K562 (cell line): Measurements from ENCODE around the gene SKIC8. TPM values are rescaled to one million over a fixed set of nuclear protein-coding genes. Genes with fewer than 3 reads are reported as not detected.

Experiments
- ATAC-seq: fragments of 200-7000 bp; cut with Tn5 transposase; 3 replicates; pipeline ENCODE4 v1.9.1; 2020; ENCODE audit warnings: moderate library complexity
- BruUV-seq: library from RNA; stranded (reverse); fragments of 400-500 nt; replicated peaks from 2 replicates; lab custom pipeline; 2021; lab: Mats Ljungman, UMichigan
- CTCF ChIA-PET: fragments of 300-600 bp; formaldehyde crosslinking; extraction: SDS; loops from one replicate; lab custom pipeline; 2021; ENCODE audit warnings: low intra/inter-chr PET ratio; lab: Yijun Ruan, JAX
- POLR2A ChIA-PET: fragments of 300-600, 350-650 bp; sonication (Branson Sonifier 250); formaldehyde crosslinking; extraction: SDS; loops from one replicate; lab custom pipeline; 2021; ENCODE audit warnings: antibody characterized with exemption, inconsistent platforms; lab: Yijun Ruan, JAX
- DNase-seq, 4 experiments: peaks; one replicate each; pipeline versions ENCODE4 v3.0.0 to v3.0.0-alpha.2; 2011 to 2018; ENCODE audit warnings: low spot score in 3 of 4, mixed read lengths in 3 of 4; ENCODE audit errors: extremely low read depth in 1 of 4
- FAIRE-seq: peaks from 2 replicates; lab custom pipeline; 2011; peaks lifted over from hg19 to GRCh38; lab: Jason Lieb, UNC
- H2AFZ ChIP-seq: 2 replicates; pipeline ENCODE4 v1.6.0; 2011; ENCODE audit warnings: low read depth, low read length, control low read depth, inconsistent platforms
- H3K27ac ChIP-seq: fragments of 200-600 bp; 3 replicates; pipeline ENCODE4 v1.8.0; 2011; ENCODE audit warnings: low read depth, mild to moderate bottlenecking, control low read depth, inconsistent platforms, low read length, moderate library complexity, mixed read lengths; ENCODE audit errors: extremely low read depth
- H3K27me3 ChIP-seq, 2 experiments: fragments of 300-600 bp in 1 of 2; 2 replicates in 1 of 2; 3 replicates in 1 of 2; pipeline versions ENCODE4 v1.6.0 to v1.8.0; 2011; ENCODE audit warnings: inconsistent platforms in 2 of 2, low read length in 2 of 2, mild to moderate bottlenecking in 1 of 2, mixed read lengths in 1 of 2, moderate library complexity in 1 of 2; ENCODE audit not compliant: control insufficient read depth in 2 of 2, insufficient read depth in 2 of 2
- H3K36me3 ChIP-seq: fragments of 300-600 bp; 3 replicates; pipeline ENCODE4 v1.8.0; 2011; ENCODE audit warnings: mild to moderate bottlenecking, low read length, inconsistent platforms; ENCODE audit not compliant: control insufficient read depth, insufficient read depth
- H3K4me1 ChIP-seq, 2 experiments: fragments of 200-600 bp in 1 of 2; replicated peaks in 1 of 2; 2 replicates in 1 of 2; 3 replicates in 1 of 2; pipeline versions ENCODE4 v1.5.1 to v1.8.0; 2011; ENCODE audit warnings: inconsistent platforms in 2 of 2, low read length in 2 of 2, mild to moderate bottlenecking in 1 of 2, mixed read lengths in 1 of 2, moderate library complexity in 1 of 2; ENCODE audit not compliant: control insufficient read depth in 2 of 2, insufficient read depth in 2 of 2
- H3K4me2 ChIP-seq: 2 replicates; pipeline ENCODE4 v1.6.1; 2011; ENCODE audit warnings: low read length, control low read depth, inconsistent platforms, mixed read lengths; ENCODE audit not compliant: insufficient read depth
- H3K4me3 ChIP-seq: fragments of 200-600 bp; sonication (generic), shearing (Covaris generic); 2 replicates; pipeline ENCODE4 v1.5.1; 2016; ENCODE audit warnings: control low read depth, inconsistent platforms
- H3K79me2 ChIP-seq: fragments of 200-600 bp; 3 replicates; pipeline ENCODE4 v1.8.0; 2011; ENCODE audit warnings: low read length, inconsistent platforms; ENCODE audit not compliant: control insufficient read depth, insufficient read depth
- H3K9ac ChIP-seq, 2 experiments: 2 replicates each; pipeline versions ENCODE4 v1.6.0 to v1.6.1; 2011; ENCODE audit warnings: low read depth in 2 of 2, low read length in 2 of 2, control low read depth in 1 of 2, inconsistent platforms in 1 of 2, mild to moderate bottlenecking in 1 of 2, mixed read lengths in 1 of 2; ENCODE audit not compliant: insufficient read depth in 1 of 2
- H3K9me1 ChIP-seq: one replicate; pipeline ENCODE4 v1.6.0; 2011; ENCODE audit warnings: inconsistent platforms, mild to moderate bottlenecking, low read length, moderate library complexity; ENCODE audit not compliant: control insufficient read depth, insufficient read depth
- H3K9me3 ChIP-seq: replicated peaks from 2 replicates; pipeline ENCODE4 v1.5.1; 2011; ENCODE audit warnings: low read depth, low read length, inconsistent platforms; ENCODE audit not compliant: control insufficient read depth, insufficient read depth
- H4K20me1 ChIP-seq: replicated peaks from 2 replicates; pipeline ENCODE4 v1.6.1; 2011; ENCODE audit warnings: low read length, inconsistent platforms, mixed read lengths; ENCODE audit not compliant: control insufficient read depth, insufficient read depth
- BHLHE40 ChIP-seq: IDR thresholded peaks from 2 replicates; pipeline ENCODE4 v1.6.1; 2011; ENCODE audit warnings: low read length, improper control_type of control experiment
- BRF1 ChIP-seq: IDR thresholded peaks from 3 replicates; pipeline ENCODE4 v1.6.1; 2011; ENCODE audit warnings: borderline replicate concordance, mild to moderate bottlenecking; ENCODE audit not compliant: insufficient read length; ENCODE audit errors: extremely low read depth
- CBFA2T3 ChIP-seq: fragments of 450-650 bp; IDR thresholded peaks from 2 replicates; pipeline ENCODE4 v1.6.1; 2017
- ESRRB ChIP-seq: fragments of 250-450 bp; sonication (Bioruptor Pico); IDR thresholded peaks from 2 replicates; pipeline ENCODE4 v1.5.0; 2020; ENCODE audit warnings: mild to moderate bottlenecking, moderate library complexity, borderline replicate concordance
- ETS2 ChIP-seq: IDR thresholded peaks from 2 replicates; pipeline ENCODE4 v1.6.1; 2016; ENCODE audit warnings: borderline replicate concordance, missing genetic modification characterization, mild to moderate bottlenecking, moderate library complexity, missing compliant biosample characterization; ENCODE audit not compliant: poor library complexity, severe bottlenecking
- ETV1 ChIP-seq: fragments of 450-650 bp; conservative IDR thresholded peaks from 2 replicates; pipeline ENCODE4 v1.6.1; 2016; ENCODE audit warnings: missing genetic modification characterization, control low read depth, low read depth, missing compliant biosample characterization
- ILK ChIP-seq: fragments of 450-650 bp; IDR thresholded peaks from 2 replicates; pipeline ENCODE4 v1.6.1; 2016; ENCODE audit warnings: missing genetic modification characterization, low read depth, mild to moderate bottlenecking, missing compliant biosample characterization, moderate library complexity, borderline replicate concordance
- KAT7 ChIP-seq: sonication (generic); formaldehyde crosslinking; IDR thresholded peaks from 2 replicates; pipeline ENCODE4 v1.8.0; 2022; ENCODE audit warnings: missing genetic modification reagents, mild to moderate bottlenecking, borderline replicate concordance
- MED1 ChIP-seq: sonication (generic); formaldehyde crosslinking; IDR thresholded peaks from 2 replicates; pipeline ENCODE4 v1.8.1; 2023; ENCODE audit warnings: missing genetic modification reagents, borderline replicate concordance
- RAD51 ChIP-seq: fragments of 450-650 bp; IDR thresholded peaks from 2 replicates; pipeline ENCODE4 v1.7.1; 2016; ENCODE audit warnings: low read depth, mild to moderate bottlenecking, borderline replicate concordance
- RB1 ChIP-seq: fragments of 450-650 bp; IDR thresholded peaks from 2 replicates; pipeline ENCODE4 v1.6.1; 2017; ENCODE audit warnings: low read depth, mild to moderate bottlenecking
- RFX1 ChIP-seq: fragments of 450-650 bp; IDR thresholded peaks from 2 replicates; pipeline ENCODE4 v1.6.1; 2016; ENCODE audit warnings: mild to moderate bottlenecking, moderate library complexity
- RFX5 ChIP-seq: IDR thresholded peaks from 2 replicates; pipeline ENCODE4 v1.6.1; 2011; ENCODE audit warnings: low read depth, mild to moderate bottlenecking, improper control_type of control experiment, low read length
- RUNX1 ChIP-seq: sonication (generic); IDR thresholded peaks from 2 replicates; pipeline ENCODE4 v1.6.1; 2016; ENCODE audit warnings: antibody characterized with exemption, low read depth
- SIN3B ChIP-seq: fragments of 450-650 bp; IDR thresholded peaks from 2 replicates; pipeline ENCODE4 v1.6.1; 2017; ENCODE audit warnings: low read depth, mild to moderate bottlenecking, moderate library complexity
- SIRT6 ChIP-seq: IDR thresholded peaks from one replicate; pipeline ENCODE4 v1.6.1; 2012; ENCODE audit warnings: low read depth, mild to moderate bottlenecking, control low read depth, inconsistent platforms, low read length, moderate library complexity
- SUPT5H ChIP-seq: fragments of 450-650 bp; IDR thresholded peaks from 2 replicates; pipeline ENCODE4 v1.6.1; 2016
- THRAP3 ChIP-seq: fragments of 450-650 bp; IDR thresholded peaks from 2 replicates; pipeline ENCODE4 v1.6.1; 2016; ENCODE audit warnings: mild to moderate bottlenecking, inconsistent platforms, borderline replicate concordance
- ZNF263 ChIP-seq: sonication (generic); formaldehyde crosslinking; IDR thresholded peaks from 2 replicates; pipeline ENCODE4 v1.8.0; 2022; ENCODE audit warnings: mild to moderate bottlenecking, missing genetic modification reagents, borderline replicate concordance
- WGBS: fragments of 100-300 bp; shearing (Covaris generic); methylation state at CpG from one replicate; pipeline ENCODE4 v1.1.6; 2016; ENCODE audit warnings: low coverage, mixed read lengths; ENCODE audit not compliant: insufficient coverage; ENCODE audit errors: missing lambda C conversion rate; 5-methylcytosine and 5-hydroxymethylcytosine counted together
- in situ Hi-C: fragments of 300-500 bp; cut with MboI; formaldehyde crosslinking; loops from 4 replicates; pipeline ENCODE4 v1.15.0; 2018; ENCODE audit warnings: inconsistent platforms, mixed read lengths
- intact Hi-C: fragments of 100-400 bp; cut with micrococcal nuclease; formaldehyde crosslinking; loops from 2 replicates; pipeline ENCODE4 v1.14.2; 2022
- polyA plus RNA-seq, 8 experiments: library from polyadenylated mRNA; depleted of rRNA in 4 of 8; stranded (reverse) in 5 of 8; unstranded in 3 of 8; fragments of >200 nt; fragmentation: Nextera tagmentation in 2 of 8; fragmentation: Illumina TruSeq in 1 of 8; extraction: Ambion mirVana in 2 of 8; extraction: Trizol in 1 of 8; gene quantifications; 2 replicates each; pipeline versions ENCODE4 v1.2.1 to v1.2.3, GENCODE V29; 2011 to 2014; ENCODE audit warnings: inconsistent platforms in 1 of 8, missing spikeins in 1 of 8
- total RNA-seq, 7 experiments: library from RNA; depleted of rRNA in 6 of 7; stranded (reverse); fragments of >200 nt in 6 of 7; fragmentation: Illumina TruSeq in 2 of 7; extraction: Trizol in 2 of 7; gene quantifications; 2 replicates each; pipeline versions ENCODE4 v1.2.1 to v1.2.3, GENCODE V29; 2011 to 2021; ENCODE audit warnings: low replicate concordance in 1 of 7
- TF ChIP-seq, protein P1 (sequence below): IDR thresholded peaks from 3 replicates; pipeline ENCODE4 v1.6.1; 2011; ENCODE audit warnings: borderline replicate concordance, mild to moderate bottlenecking; ENCODE audit not compliant: insufficient read length, insufficient read depth
- TF ChIP-seq, protein P2 (sequence below), 3 experiments: IDR thresholded peaks in 2 of 3; conservative IDR thresholded peaks in 1 of 3; 2 replicates each; pipeline ENCODE4 v1.5.1; 2011 to 2012; ENCODE audit warnings: low read length in 3 of 3, mild to moderate bottlenecking in 3 of 3, control low read depth in 2 of 3, improper control_type of control experiment in 1 of 3, inconsistent platforms in 1 of 3, low read depth in 1 of 3, mixed read lengths in 1 of 3, moderate library complexity in 1 of 3; ENCODE audit not compliant: insufficient read depth in 2 of 3

SKIC8 gene
- total and polyA plus RNA-seq, 9 of the 15 experiments (the other 6 are each of a cell fraction or from before 2014, with no cell fraction given) = 79.5 to 389 (median 146) TPM

DNA sequence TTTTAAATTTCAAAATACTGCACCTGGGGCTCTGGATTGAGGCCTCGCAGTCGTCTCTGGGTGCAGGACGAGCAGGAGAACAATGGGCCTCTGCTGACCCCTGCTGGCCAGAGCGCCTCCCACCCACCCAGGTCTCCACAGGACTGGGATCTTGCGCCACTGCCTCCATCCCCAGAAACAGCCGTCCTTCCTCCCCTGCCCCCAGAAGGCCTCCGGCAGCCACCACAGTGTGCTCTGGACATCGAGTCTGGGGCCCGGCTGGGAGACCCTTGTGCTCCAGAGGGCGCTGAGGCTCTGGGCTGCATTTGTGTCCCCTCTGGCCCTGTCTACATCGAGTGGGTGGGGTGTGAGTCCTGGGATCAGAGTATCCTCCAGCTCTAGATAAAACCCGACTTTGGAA, 58.4 kb downstream of the SKIC8 start:
- POLR2A ChIA-PET = no interaction called here
- Histone ChIP-seq H4K20me1 (no peaks in the 10 kb centered on the region), H3K4me1 (peaks cover 19 to 21% of the 10 kb centered on the region in 2 experiments), H3K79me2 (no peaks in the 10 kb centered on the region), H2AFZ (peak overlapping the region; percentile 45), H3K27ac (no peak overlapping the region), H3K27me3 (peaks cover 0 to 3% of the 10 kb centered on the region in 2 experiments; a peak in 1 of 5 replicates), H3K36me3 (no peaks in the 10 kb centered on the region), H3K4me2 (no peak overlapping the region), H3K9me3 (no peaks in the 10 kb centered on the region), H3K9me1 (no peaks in the 10 kb centered on the region), H3K4me3 (no peak overlapping the region), H3K9ac (0 out of 4 replicates have a peak overlapping the region, but pooled peaks of 1 of the 2 experiments have one; percentile 23)
- FAIRE-seq = peak; percentile 82
- in situ Hi-C loops = no loop called here
- DNase-seq = peak; percentile 86 to 89 (median 86)
- CTCF ChIA-PET = interaction anchor here (0.7 to 2.6 kb wide), 9 partner anchors 45 to 282 kb away, joined by 3 to 25 read pairs (median 4); partner anchors contain the start of gene CIB2
- intact Hi-C loops = loop anchor here (1.0 to 5.0 kb wide), 5 partner anchors 44 to 284 kb away; partner anchors contain the start of gene CIB2
- peak; percentile 94 for ATAC-seq
- 5% methylated on average over 12 of the region's 12 CpGs for WGBS
- no TSS peak for BruUV-seq
- no peak for TF ChIP-seq ESRRB (CRISPR knock-in tag)
- TF ChIP-seq BRF1 = no peak
- no peak for TF ChIP-seq BHLHE40
- TF ChIP-seq SIN3B = no peak
- no peak for TF ChIP-seq CBFA2T3
- TF ChIP-seq MED1 (CRISPR knock-in tag) = no peak
- no peak for TF ChIP-seq RFX5
- no peak for TF ChIP-seq ETS2
- TF ChIP-seq, protein P1, sequence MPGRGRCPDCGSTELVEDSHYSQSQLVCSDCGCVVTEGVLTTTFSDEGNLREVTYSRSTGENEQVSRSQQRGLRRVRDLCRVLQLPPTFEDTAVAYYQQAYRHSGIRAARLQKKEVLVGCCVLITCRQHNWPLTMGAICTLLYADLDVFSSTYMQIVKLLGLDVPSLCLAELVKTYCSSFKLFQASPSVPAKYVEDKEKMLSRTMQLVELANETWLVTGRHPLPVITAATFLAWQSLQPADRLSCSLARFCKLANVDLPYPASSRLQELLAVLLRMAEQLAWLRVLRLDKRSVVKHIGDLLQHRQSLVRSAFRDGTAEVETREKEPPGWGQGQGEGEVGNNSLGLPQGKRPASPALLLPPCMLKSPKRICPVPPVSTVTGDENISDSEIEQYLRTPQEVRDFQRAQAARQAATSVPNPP = no peak
- no peak; the same call in 1 of the 2 replicates for TF ChIP-seq ZNF263
- no peak for TF ChIP-seq RUNX1
- no peak for TF ChIP-seq RFX1
- TF ChIP-seq RB1 = peak; percentile 49; the same call in 1 of the 2 replicates
- TF ChIP-seq KAT7 (CRISPR knock-in tag) = no peak
- TF ChIP-seq ILK (tag) = no peak
- TF ChIP-seq THRAP3 = no peak
- TF ChIP-seq SUPT5H = no peak
- no peak for TF ChIP-seq ETV1 (tag)
- TF ChIP-seq, protein P2, sequence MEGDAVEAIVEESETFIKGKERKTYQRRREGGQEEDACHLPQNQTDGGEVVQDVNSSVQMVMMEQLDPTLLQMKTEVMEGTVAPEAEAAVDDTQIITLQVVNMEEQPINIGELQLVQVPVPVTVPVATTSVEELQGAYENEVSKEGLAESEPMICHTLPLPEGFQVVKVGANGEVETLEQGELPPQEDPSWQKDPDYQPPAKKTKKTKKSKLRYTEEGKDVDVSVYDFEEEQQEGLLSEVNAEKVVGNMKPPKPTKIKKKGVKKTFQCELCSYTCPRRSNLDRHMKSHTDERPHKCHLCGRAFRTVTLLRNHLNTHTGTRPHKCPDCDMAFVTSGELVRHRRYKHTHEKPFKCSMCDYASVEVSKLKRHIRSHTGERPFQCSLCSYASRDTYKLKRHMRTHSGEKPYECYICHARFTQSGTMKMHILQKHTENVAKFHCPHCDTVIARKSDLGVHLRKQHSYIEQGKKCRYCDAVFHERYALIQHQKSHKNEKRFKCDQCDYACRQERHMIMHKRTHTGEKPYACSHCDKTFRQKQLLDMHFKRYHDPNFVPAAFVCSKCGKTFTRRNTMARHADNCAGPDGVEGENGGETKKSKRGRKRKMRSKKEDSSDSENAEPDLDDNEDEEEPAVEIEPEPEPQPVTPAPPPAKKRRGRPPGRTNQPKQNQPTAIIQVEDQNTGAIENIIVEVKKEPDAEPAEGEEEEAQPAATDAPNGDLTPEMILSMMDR (IDR thresholded peaks at IDR 0.05 in 2 of 3, conservative IDR thresholded peaks at IDR 0.05 in 1 of 3; ENCODE audit: insufficient read depth in 2 of 3, low read depth in 1 of 3, low read length in 3 of 3) = peak; percentile 84 to 93 (median 88)
- no peak for TF ChIP-seq SIRT6
- TF ChIP-seq RAD51 = no peak
